ENCODE measurements around the gene NPEPL1. TPM values are rescaled to one million over a fixed set of nuclear protein-coding genes. Genes with fewer than 3 reads are reported as not detected.

The NPEPL1 gene
- total RNA-seq, 1 experiment from 2014 or later = 31.1 TPM

GRCh38 chr20:58694241-58695083 lies 1.9 kb downstream of the NPEPL1 start:
- Mint-ChIP-seq H3K36me3 (ENCODE audit: insufficient read depth in 1 of 3, low read depth in 3 of 3) (peaks cover under 1 to 14% (median 5%) of the 10 kb centered on the region in 3 experiments; a peak in 6 of 7 replicates), H3K27me3 (ENCODE audit: low read depth) (no peaks in the 10 kb centered on the region), H3K9me3 (no peaks in the 10 kb centered on the region), H3K4me1 (peaks cover 16 to 26% of the 10 kb centered on the region in 2 experiments), H3K4me3 (peak overlapping the region; percentile 14 to 25; a peak in 2 of 5 replicates), H3K27ac (no peak overlapping the region; a peak in 1 of 7 replicates)
- H3K14ac ChIP-seq (ENCODE audit: insufficient read depth, low read length) = no peak overlapping the region
- no peaks in the 10 kb centered on the region for H4K20me1 ChIP-seq (ENCODE audit: control insufficient read depth, insufficient read depth, insufficient read length)
- H3K4ac ChIP-seq (ENCODE audit: low read depth, low read length) = no peak overlapping the region
- H3K4me2 ChIP-seq (ENCODE audit: insufficient read depth, insufficient read length, low read length) = no peak overlapping the region
- no peak overlapping the region for H4K8ac ChIP-seq (replicated peaks; ENCODE audit: insufficient read length, low read depth, low read length)
- peaks cover 2% of the 10 kb centered on the region; the same call in 1 of the 2 replicates for H3K79me2 ChIP-seq (ENCODE audit: insufficient read depth, low read length)
- H2BK12ac ChIP-seq (ENCODE audit: insufficient read length, low read depth, low read length) = no peak overlapping the region
- H3K23ac ChIP-seq (ENCODE audit: insufficient read length, low read depth, low read length) = no peak overlapping the region
- H3K23me2 ChIP-seq (ENCODE audit: insufficient read length, low read depth, low read length, poor library complexity, severe bottlenecking) = no peaks in the 10 kb centered on the region
- H3K4me1 ChIP-seq (ENCODE audit: insufficient read depth, low read length) = no peaks in the 10 kb centered on the region; the same call in 1 of the 2 replicates
- H3K27ac ChIP-seq (ENCODE audit: insufficient read length, low read depth, low read length) = no peak overlapping the region
- H2BK15ac ChIP-seq (ENCODE audit: low read depth, low read length) = no peak overlapping the region
- no CpG with 5 or more reads among the region's 33 CpGs for WGBS (ENCODE audit: extremely low coverage, insufficient read length, low lambda C conversion rate)
- no peak overlapping the region for H2BK120ac ChIP-seq (ENCODE audit: low read depth, low read length, poor library complexity, severe bottlenecking)
- no peak overlapping the region for H2BK5ac ChIP-seq (ENCODE audit: insufficient read length, low read length)
- no peak for TF ChIP-seq CTCF (conservative IDR thresholded peaks at IDR 0.05)
- H3K9ac ChIP-seq (ENCODE audit: extremely low read depth, insufficient read length, low read length) = no peak overlapping the region
- H3K18ac ChIP-seq (ENCODE audit: insufficient read length, low read depth, low read length) = peak overlapping the region; percentile 19
- peak; percentile 31 for DNase-seq
- no peak overlapping the region for H4K91ac ChIP-seq (ENCODE audit: insufficient read length, low read depth, low read length)
- no peaks in the 10 kb centered on the region for H3K27me3 ChIP-seq (ENCODE audit: insufficient read depth, low read length)
- H4K5ac ChIP-seq (ENCODE audit: insufficient read length, low read depth, low read length) = peak overlapping the region; percentile 50
- no peaks in the 10 kb centered on the region for H3K9me3 ChIP-seq (ENCODE audit: control insufficient read depth, low read depth, low read length)
- H3T11ph ChIP-seq (ENCODE audit: low read length) = no peak overlapping the region
- no peak overlapping the region for H3K56ac ChIP-seq (ENCODE audit: insufficient read length, low read depth, low read length)
- H3K79me1 ChIP-seq (ENCODE audit: insufficient read depth, low read depth, low read length, poor library complexity, severe bottlenecking) = no peaks in the 10 kb centered on the region
- no peak overlapping the region for H2BK20ac ChIP-seq (ENCODE audit: low read depth, low read length, poor library complexity, severe bottlenecking)
- H2AK5ac ChIP-seq (ENCODE audit: insufficient read length, low read length) = no peak overlapping the region
- no peak overlapping the region for H2AFZ ChIP-seq (ENCODE audit: low read length)

All from H9 (cell line).